Measurements from ENCODE around the gene DGCR2.

The DGCR2 gene

GRCh38 chr22:19050117-19050516 is 72.1 kb downstream of the DGCR2 start:
- Mint-ChIP-seq H3K4me1 (ENCODE audit: low read depth) (no peaks in the 10 kb centered on the region), H3K36me3 (ENCODE audit: low read depth) (peaks cover 32% of the 10 kb centered on the region), H3K4me3 (no peak overlapping the region), H3K27me3 (ENCODE audit: low read depth) (no peaks in the 10 kb centered on the region), H3K27ac (no peak overlapping the region), H3K9me3 (no peaks in the 10 kb centered on the region)

GRCh38 chr22:19048531-19048930 is 73.7 kb downstream of the DGCR2 start:
- Mint-ChIP-seq H3K36me3 (ENCODE audit: low read depth) (peaks cover 31% of the 10 kb centered on the region), H3K4me1 (ENCODE audit: low read depth) (no peaks in the 10 kb centered on the region), H3K27ac (no peak overlapping the region), H3K4me3 (no peak overlapping the region), H3K27me3 (ENCODE audit: low read depth) (no peaks in the 10 kb centered on the region), H3K9me3 (no peaks in the 10 kb centered on the region)

- H3K36me3 Mint-ChIP-seq (ENCODE audit: low read depth), result peaks cover 26% of the 10 kb centered on the region
- no peak overlapping the region for H3K4me3 Mint-ChIP-seq
- no peaks in the 10 kb centered on the region for H3K4me1 Mint-ChIP-seq (ENCODE audit: low read depth)
- H3K27me3 Mint-ChIP-seq (ENCODE audit: low read depth), result no peaks in the 10 kb centered on the region
- no peak overlapping the region for H3K27ac Mint-ChIP-seq
- H3K9me3 Mint-ChIP-seq, result no peaks in the 10 kb centered on the region
These were observed 74.2 kb downstream of the DGCR2 start for GRCh38 chr22:19047993-19048392.

- no peaks in the 10 kb centered on the region for H3K4me1 Mint-ChIP-seq (ENCODE audit: low read depth)
- peaks cover 25% of the 10 kb centered on the region for H3K36me3 Mint-ChIP-seq (ENCODE audit: low read depth)
- H3K27me3 Mint-ChIP-seq (ENCODE audit: low read depth), result no peaks in the 10 kb centered on the region
- H3K4me3 Mint-ChIP-seq, result no peak overlapping the region
- no peaks in the 10 kb centered on the region for H3K9me3 Mint-ChIP-seq
- H3K27ac Mint-ChIP-seq, result no peak overlapping the region
These were observed 75.2 kb downstream of the DGCR2 start for GRCh38 chr22:19046719-19047609.

- no peak overlapping the region for H3K27ac Mint-ChIP-seq
- peaks cover 25% of the 10 kb centered on the region for H3K36me3 Mint-ChIP-seq (ENCODE audit: low read depth)
These were observed 75.9 kb downstream of the DGCR2 start for GRCh38 chr22:19046287-19046686.

GRCh38 chr22:19045094-19045493 is 77.1 kb downstream of the DGCR2 start:
- H3K27ac Mint-ChIP-seq, result no peak overlapping the region
- H3K27me3 Mint-ChIP-seq (ENCODE audit: low read depth), result no peaks in the 10 kb centered on the region
- H3K36me3 Mint-ChIP-seq (ENCODE audit: low read depth), result peaks cover 25% of the 10 kb centered on the region
- H3K4me1 Mint-ChIP-seq (ENCODE audit: low read depth), result no peaks in the 10 kb centered on the region
- no peak overlapping the region for H3K4me3 Mint-ChIP-seq
- no peaks in the 10 kb centered on the region for H3K9me3 Mint-ChIP-seq

More at GRCh38 chr22:19046287-19046686, 75.9 kb downstream of the DGCR2 start:
- H3K4me1 Mint-ChIP-seq (ENCODE audit: low read depth), result no peaks in the 10 kb centered on the region
- no peaks in the 10 kb centered on the region for H3K27me3 Mint-ChIP-seq (ENCODE audit: low read depth)
- H3K4me3 Mint-ChIP-seq, result no peak overlapping the region
- no peaks in the 10 kb centered on the region for H3K9me3 Mint-ChIP-seq

GRCh38 chr22:19044381-19044780 is 77.8 kb downstream of the DGCR2 start:
- no peaks in the 10 kb centered on the region for H3K4me1 Mint-ChIP-seq (ENCODE audit: low read depth)
- no peaks in the 10 kb centered on the region for H3K27me3 Mint-ChIP-seq (ENCODE audit: low read depth)
- H3K27ac Mint-ChIP-seq, result no peak overlapping the region
- H3K9me3 Mint-ChIP-seq, result no peaks in the 10 kb centered on the region
- H3K36me3 Mint-ChIP-seq (ENCODE audit: low read depth), result peaks cover 25% of the 10 kb centered on the region
- no peak overlapping the region for H3K4me3 Mint-ChIP-seq

GRCh38 chr22:19043121-19044085 is 78.8 kb downstream of the DGCR2 start:
- H3K4me1 Mint-ChIP-seq (ENCODE audit: low read depth), result no peaks in the 10 kb centered on the region
- H3K27me3 Mint-ChIP-seq (ENCODE audit: low read depth), result no peaks in the 10 kb centered on the region
- H3K27ac Mint-ChIP-seq, result no peak overlapping the region
- no peak overlapping the region for H3K4me3 Mint-ChIP-seq
- H3K36me3 Mint-ChIP-seq (ENCODE audit: low read depth), result peaks cover 19% of the 10 kb centered on the region
- H3K9me3 Mint-ChIP-seq, result no peaks in the 10 kb centered on the region

- Mint-ChIP-seq H3K9me3 (no peaks in the 10 kb centered on the region), H3K36me3 (ENCODE audit: low read depth) (peaks cover 15% of the 10 kb centered on the region), H3K27ac (no peak overlapping the region), H3K4me1 (ENCODE audit: low read depth) (no peaks in the 10 kb centered on the region), H3K4me3 (no peak overlapping the region), H3K27me3 (ENCODE audit: low read depth) (no peaks in the 10 kb centered on the region)
These were observed 79.7 kb downstream of the DGCR2 start for GRCh38 chr22:19042285-19043120.

- peaks cover 14% of the 10 kb centered on the region for H3K36me3 Mint-ChIP-seq (ENCODE audit: low read depth)
These were observed 80.5 kb downstream of the DGCR2 start for GRCh38 chr22:19041704-19042074.

GRCh38 chr22:19040888-19041703 is 81.1 kb downstream of the DGCR2 start:
- Mint-ChIP-seq H3K4me1 (ENCODE audit: low read depth) (no peaks in the 10 kb centered on the region), H3K9me3 (no peaks in the 10 kb centered on the region), H3K4me3 (no peak overlapping the region), H3K27me3 (ENCODE audit: low read depth) (no peaks in the 10 kb centered on the region), H3K36me3 (ENCODE audit: low read depth) (peaks cover 14% of the 10 kb centered on the region), H3K27ac (no peak overlapping the region)

More at GRCh38 chr22:19041704-19042074, 80.5 kb downstream of the DGCR2 start:
- H3K4me1 Mint-ChIP-seq (ENCODE audit: low read depth), result no peaks in the 10 kb centered on the region
- no peaks in the 10 kb centered on the region for H3K27me3 Mint-ChIP-seq (ENCODE audit: low read depth)
- H3K27ac Mint-ChIP-seq, result no peak overlapping the region
- no peaks in the 10 kb centered on the region for H3K9me3 Mint-ChIP-seq
- H3K4me3 Mint-ChIP-seq, result no peak overlapping the region

GRCh38 chr22:19040391-19040861 is 81.8 kb downstream of the DGCR2 start:
- Mint-ChIP-seq H3K36me3 (ENCODE audit: low read depth) (peaks cover 14% of the 10 kb centered on the region), H3K27me3 (ENCODE audit: low read depth) (no peaks in the 10 kb centered on the region), H3K4me1 (ENCODE audit: low read depth) (no peaks in the 10 kb centered on the region), H3K9me3 (no peaks in the 10 kb centered on the region), H3K4me3 (no peak overlapping the region), H3K27ac (no peak overlapping the region)

GRCh38 chr22:19039796-19040280 is 82.4 kb downstream of the DGCR2 start:
- H3K9me3 Mint-ChIP-seq, result no peaks in the 10 kb centered on the region
- H3K4me3 Mint-ChIP-seq, result no peak overlapping the region
- H3K36me3 Mint-ChIP-seq (ENCODE audit: low read depth), result peaks cover 10% of the 10 kb centered on the region
- no peaks in the 10 kb centered on the region for H3K27me3 Mint-ChIP-seq (ENCODE audit: low read depth)
- H3K4me1 Mint-ChIP-seq (ENCODE audit: low read depth), result no peaks in the 10 kb centered on the region
- H3K27ac Mint-ChIP-seq, result no peak overlapping the region
